Lower leg skin (tissue), 3 donors: ENCODE results near the gene PVALB.

Experiments
- POLR2A ChIP-seq, 2 donors: fragments of 450-650 bp; IDR thresholded peaks; one replicate each; pipeline ENCODE4 v1.6.1; 2016 to 2017; ENCODE audit warnings: antibody characterized with exemption in 2 of 2, mild to moderate bottlenecking in 1 of 2, moderate library complexity in 1 of 2
- TF ChIP-seq, protein P1 (sequence below), 3 donors: fragments of 450-650 bp; IDR thresholded peaks; one replicate each; pipeline ENCODE4 v1.5.1; 2016; ENCODE audit warnings: antibody characterized with exemption in 3 of 3, mild to moderate bottlenecking in 3 of 3, moderate library complexity in 2 of 3

- TF ChIP-seq, protein P1, sequence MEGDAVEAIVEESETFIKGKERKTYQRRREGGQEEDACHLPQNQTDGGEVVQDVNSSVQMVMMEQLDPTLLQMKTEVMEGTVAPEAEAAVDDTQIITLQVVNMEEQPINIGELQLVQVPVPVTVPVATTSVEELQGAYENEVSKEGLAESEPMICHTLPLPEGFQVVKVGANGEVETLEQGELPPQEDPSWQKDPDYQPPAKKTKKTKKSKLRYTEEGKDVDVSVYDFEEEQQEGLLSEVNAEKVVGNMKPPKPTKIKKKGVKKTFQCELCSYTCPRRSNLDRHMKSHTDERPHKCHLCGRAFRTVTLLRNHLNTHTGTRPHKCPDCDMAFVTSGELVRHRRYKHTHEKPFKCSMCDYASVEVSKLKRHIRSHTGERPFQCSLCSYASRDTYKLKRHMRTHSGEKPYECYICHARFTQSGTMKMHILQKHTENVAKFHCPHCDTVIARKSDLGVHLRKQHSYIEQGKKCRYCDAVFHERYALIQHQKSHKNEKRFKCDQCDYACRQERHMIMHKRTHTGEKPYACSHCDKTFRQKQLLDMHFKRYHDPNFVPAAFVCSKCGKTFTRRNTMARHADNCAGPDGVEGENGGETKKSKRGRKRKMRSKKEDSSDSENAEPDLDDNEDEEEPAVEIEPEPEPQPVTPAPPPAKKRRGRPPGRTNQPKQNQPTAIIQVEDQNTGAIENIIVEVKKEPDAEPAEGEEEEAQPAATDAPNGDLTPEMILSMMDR (IDR thresholded peaks at IDR 0.05) = no peak
- no peak for TF ChIP-seq POLR2A (IDR thresholded peaks at IDR 0.05)
These were observed 18.2 kb downstream of the PVALB start for GRCh38 chr22:36798674-36799066.
